Esophagus squamous epithelium (tissue), 4 donors: ENCODE results near the gene CCDC78.

ENCODE experiments used
- CTCF ChIP-seq, 6 experiments: fragments of 450-650 bp in 4 of 6; fragments of 200-600 bp in 2 of 6; sonication (generic) in 2 of 6; IDR thresholded peaks; one replicate each; pipeline ENCODE4 v1.5.1; 2016 to 2019; ENCODE audit warnings: antibody characterized with exemption in 6 of 6, mild to moderate bottlenecking in 4 of 6, moderate library complexity in 4 of 6
- POLR2A ChIP-seq, 4 donors: fragments of 450-650 bp; IDR thresholded peaks; one replicate each; pipeline ENCODE4 v1.6.1; 2017; ENCODE audit warnings: antibody characterized with exemption in 4 of 4, mild to moderate bottlenecking in 4 of 4, moderate library complexity in 3 of 4

- TF ChIP-seq CTCF (IDR thresholded peaks at IDR 0.05), result no peak
- no peak for TF ChIP-seq POLR2A (IDR thresholded peaks at IDR 0.05)
These were observed 10.1 kb downstream of the CCDC78 start for GRCh38 chr16:716200-716568.
